Natural killer cell treated with Interleukin-12 subunit alpha and Interleukin-12 subunit beta and Interleukin-15 and Interleukin-18, amount 100 ng/mL, for 72 hours (primary cell): Measurements from ENCODE around the gene OR2A12. TPM values are rescaled to one million over a fixed set of nuclear protein-coding genes. Genes with fewer than 3 reads are reported as not detected.
"Not testable (repeated sequence)": the region's sequence is repeated elsewhere in the genome, so short reads cannot be mapped to it uniquely, and the experiment has no call there.

Experiments
- ATAC-seq, 2 donors: fragments of 150-1000 bp; cut with Tn5 transposase in 1 of 2; sonication (Bioruptor Pico), chemical (Tn5 transposase) in 1 of 2; 2 replicates each; pipeline ENCODE4 v1.10.0; 2021
- DNase-seq: peaks from one replicate; pipeline ENCODE4 v3.0.0; 2022; ENCODE audit warnings: low spot score
- H3K27ac Mint-ChIP-seq, 2 donors: 1 replicate in 1 of 2; 2 replicates in 1 of 2; pipeline ENCODE4 v1.8.0; 2022; ENCODE audit warnings: mixed read lengths in 2 of 2, mild to moderate bottlenecking in 1 of 2, moderate library complexity in 1 of 2
- H3K27me3 Mint-ChIP-seq, 2 donors: 1 replicate in 1 of 2; 2 replicates in 1 of 2; pipeline ENCODE4 v1.8.0; 2022; ENCODE audit warnings: mixed read lengths in 2 of 2
- H3K36me3 Mint-ChIP-seq: one replicate; pipeline ENCODE4 v1.8.0; 2022; ENCODE audit warnings: mixed read lengths
- H3K4me1 Mint-ChIP-seq, 2 donors: 1 replicate in 1 of 2; 2 replicates in 1 of 2; pipeline ENCODE4 v1.8.0; 2022; ENCODE audit warnings: low read depth in 2 of 2, mixed read lengths in 2 of 2, mild to moderate bottlenecking in 1 of 2
- H3K4me3 Mint-ChIP-seq: one replicate; pipeline ENCODE4 v1.8.0; 2022; ENCODE audit warnings: mixed read lengths
- H3K9me3 Mint-ChIP-seq: 2 replicates; pipeline ENCODE4 v1.8.0; 2022; ENCODE audit warnings: mixed read lengths
- total RNA-seq, 2 donors: library from RNA; stranded (reverse); gene quantifications; one replicate each; pipeline ENCODE4 v1.2.3, GENCODE V29; 2022

Gene OR2A12
- not detected for total RNA-seq

GRCh38 chr7:144085978-144086377, at the start of gene OR2A12:
Gene OR2A12 (plus strand): TSS chr7:144086278. CDS start chr7:144095108, 8,830 bp downstream.
- DNase-seq (no peak), ATAC-seq (no peak)
- Mint-ChIP-seq H3K9me3 (peaks cover 4% of the 10 kb centered on the region), H3K36me3 (no peaks in the 10 kb centered on the region), H3K4me3 (no peak within 1 kb of the TSS), H3K27me3 (peaks cover 0 to 12% of the 10 kb centered on the region in 2 donors), H3K4me1 (no peaks in the 10 kb centered on the region), H3K27ac (no peak within 1 kb of the TSS)

GRCh38 chr7:144036302-144036885, 49.7 kb upstream of the OR2A12 start:
- ATAC-seq (no peak), DNase-seq (no peak)
- Mint-ChIP-seq H3K36me3 (no peaks in the 10 kb centered on the region), H3K27ac (no peak overlapping the region), H3K9me3 (peaks cover 3% of the 10 kb centered on the region), H3K4me3 (no peak overlapping the region), H3K27me3 (peaks cover 12 to 13% of the 10 kb centered on the region in 2 donors), H3K4me1 (no peaks in the 10 kb centered on the region)

GRCh38 chr7:144037414-144038035, 48.6 kb upstream of the OR2A12 start:
- Mint-ChIP-seq H3K27ac (no peak overlapping the region), H3K36me3 (no peaks in the 10 kb centered on the region), H3K9me3 (peaks cover 3% of the 10 kb centered on the region), H3K4me1 (no peaks in the 10 kb centered on the region), H3K27me3 (peaks cover 12% of the 10 kb centered on the region in 2 donors), H3K4me3 (no peak overlapping the region)
- DNase-seq (no peak), ATAC-seq (no peak)

GRCh38 chr7:144038887-144039286, 47.2 kb upstream of the OR2A12 start:
- no peak for ATAC-seq
- no peaks in the 10 kb centered on the region for H3K4me1 Mint-ChIP-seq
- H3K27me3 Mint-ChIP-seq = peaks cover 9 to 19% of the 10 kb centered on the region in 2 donors
- no peak for DNase-seq
- H3K27ac Mint-ChIP-seq = no peak overlapping the region
- H3K9me3 Mint-ChIP-seq = peaks cover 2% of the 10 kb centered on the region
- no peak overlapping the region for H3K4me3 Mint-ChIP-seq
- H3K36me3 Mint-ChIP-seq = no peaks in the 10 kb centered on the region

- Mint-ChIP-seq H3K4me3 (no peak within 1 kb of the TSS), H3K9me3 (no peaks in the 10 kb centered on the region), H3K27me3 (peaks cover 5 to 16% of the 10 kb centered on the region in 2 donors), H3K4me1 (no peaks in the 10 kb centered on the region), H3K36me3 (no peaks in the 10 kb centered on the region), H3K27ac (no peak within 1 kb of the TSS)
- ATAC-seq (no peak), DNase-seq (no peak)
Observed at GRCh38 chr7:144048648-144049047, 37.4 kb upstream of the OR2A12 start, which contains the start of gene OR2A5. Gene OR2A5 (plus strand): TSS chr7:144048948. CDS start chr7:144050402, 1,454 bp downstream.

- Mint-ChIP-seq H3K4me3 (no peak overlapping the region), H3K27ac (no peak overlapping the region), H3K4me1 (no peaks in the 10 kb centered on the region), H3K9me3 (no peaks in the 10 kb centered on the region), H3K27me3 (peaks cover 5 to 16% of the 10 kb centered on the region in 2 donors), H3K36me3 (no peaks in the 10 kb centered on the region)
- no peak for DNase-seq
- ATAC-seq = no peak
Observed at GRCh38 chr7:144049491-144049890, 36.6 kb upstream of the OR2A12 start.

- Mint-ChIP-seq H3K9me3 (no peaks in the 10 kb centered on the region), H3K36me3 (no peaks in the 10 kb centered on the region), H3K27me3 (peaks cover 5 to 16% of the 10 kb centered on the region in 2 donors), H3K27ac (no peak overlapping the region), H3K4me1 (no peaks in the 10 kb centered on the region), H3K4me3 (no peak overlapping the region)
- DNase-seq = no peak
- ATAC-seq = no peak
Observed at GRCh38 chr7:144050093-144050492, 36.0 kb upstream of the OR2A12 start.

- DNase-seq, H3K9me3 Mint-ChIP-seq, H3K27ac Mint-ChIP-seq, ATAC-seq, H3K4me3 Mint-ChIP-seq, H3K4me1 Mint-ChIP-seq, H3K36me3 Mint-ChIP-seq: not testable (repeated sequence)
- peaks cover 5 to 16% of the 10 kb centered on the region in 2 donors for H3K27me3 Mint-ChIP-seq
Observed at GRCh38 chr7:144050884-144051283, 35.2 kb upstream of the OR2A12 start.

GRCh38 chr7:144057954-144058353, 28.1 kb upstream of the OR2A12 start:
- H3K27me3 Mint-ChIP-seq = no peaks in the 10 kb centered on the region
- no peak overlapping the region for H3K4me3 Mint-ChIP-seq
- peaks cover 0 to 2% of the 10 kb centered on the region in 2 donors for H3K4me1 Mint-ChIP-seq
- no peak overlapping the region for H3K27ac Mint-ChIP-seq
- no peaks in the 10 kb centered on the region for H3K36me3 Mint-ChIP-seq
- ATAC-seq (no peak), DNase-seq (no peak)
- peaks cover 6% of the 10 kb centered on the region for H3K9me3 Mint-ChIP-seq

GRCh38 chr7:144063710-144064109, 22.4 kb upstream of the OR2A12 start:
- Mint-ChIP-seq H3K36me3 (no peaks in the 10 kb centered on the region), H3K9me3 (peaks cover 12% of the 10 kb centered on the region), H3K27ac (no peak overlapping the region), H3K4me3 (no peak overlapping the region), H3K4me1 (no peaks in the 10 kb centered on the region), H3K27me3 (peaks cover 7 to 15% of the 10 kb centered on the region in 2 donors)
- ATAC-seq (no peak), DNase-seq (no peak)

- H3K36me3 Mint-ChIP-seq = no peaks in the 10 kb centered on the region
- peaks cover 4 to 8% of the 10 kb centered on the region in 2 donors for H3K27me3 Mint-ChIP-seq
- H3K4me1 Mint-ChIP-seq = no peaks in the 10 kb centered on the region
- no peak within 1 kb of the TSS for H3K4me3 Mint-ChIP-seq
- DNase-seq = no peak
- H3K27ac Mint-ChIP-seq = no peak within 1 kb of the TSS
- peaks cover 4% of the 10 kb centered on the region for H3K9me3 Mint-ChIP-seq
- no peak for ATAC-seq
Observed at GRCh38 chr7:144069511-144069910, 16.6 kb upstream of the OR2A12 start, which contains the start of gene OR2A25. Gene OR2A25 (plus strand): TSS chr7:144069811. CDS start chr7:144074220, 4,409 bp downstream.

GRCh38 chr7:144069953-144070352, 16.1 kb upstream of the OR2A12 start:
- H3K4me3 Mint-ChIP-seq = no peak overlapping the region
- DNase-seq (no peak), ATAC-seq (no peak)
- H3K4me1 Mint-ChIP-seq = no peaks in the 10 kb centered on the region
- no peaks in the 10 kb centered on the region for H3K36me3 Mint-ChIP-seq
- H3K27ac Mint-ChIP-seq = no peak overlapping the region
- H3K9me3 Mint-ChIP-seq = peaks cover 4% of the 10 kb centered on the region
- peaks cover 4 to 8% of the 10 kb centered on the region in 2 donors for H3K27me3 Mint-ChIP-seq

- ATAC-seq (no peak), DNase-seq (no peak)
- Mint-ChIP-seq H3K4me1 (no peaks in the 10 kb centered on the region), H3K36me3 (no peaks in the 10 kb centered on the region), H3K27ac (no peak overlapping the region), H3K4me3 (no peak overlapping the region), H3K9me3 (no peaks in the 10 kb centered on the region), H3K27me3 (peaks cover 0 to 5% of the 10 kb centered on the region in 2 donors)
Observed at GRCh38 chr7:144074374-144074773, 11.7 kb upstream of the OR2A12 start.

GRCh38 chr7:144086730-144087129, 652 bp downstream of the OR2A12 start:
- Mint-ChIP-seq H3K4me1 (no peaks in the 10 kb centered on the region), H3K36me3 (no peaks in the 10 kb centered on the region), H3K9me3 (peaks cover 9% of the 10 kb centered on the region), H3K4me3 (no peak overlapping the region), H3K27me3 (peaks cover 0 to 9% of the 10 kb centered on the region in 2 donors), H3K27ac (no peak overlapping the region)
- DNase-seq (no peak), ATAC-seq (no peak)
